Liver (tissue), 9 donors: Measurements from ENCODE around the gene EXOC2. TPM values are rescaled to one million over a fixed set of nuclear protein-coding genes. Genes with fewer than 3 reads are reported as not detected.
A peak's percentile ranks its signal among the peaks of the same experiment; 100 is the strongest.

Experiments
- DNase-seq: peaks from one replicate; pipeline ENCODE4 v3.0.0-alpha.2; 2017; ENCODE audit warnings: low spot score
- H3K27ac ChIP-seq, 2 donors: one replicate each; pipeline ENCODE4 v1.7.0; 2013; ENCODE audit warnings: inconsistent platforms in 2 of 2, low read length in 2 of 2, control low read depth in 1 of 2, low read depth in 1 of 2, mild to moderate bottlenecking in 1 of 2
- H3K27me3 ChIP-seq, 4 donors: one replicate each; pipeline versions ENCODE4 v1.6.1 to v1.7.0; 2013; ENCODE audit warnings: low read length in 3 of 4, inconsistent platforms in 1 of 4, mild to moderate bottlenecking in 1 of 4, moderate library complexity in 1 of 4; ENCODE audit not compliant: control insufficient read depth in 4 of 4, insufficient read depth in 4 of 4
- H3K36me3 ChIP-seq, 4 donors: one replicate each; pipeline versions ENCODE4 v1.6.1 to v1.7.0; 2013; ENCODE audit warnings: low read length in 3 of 4, mild to moderate bottlenecking in 3 of 4, low read depth in 1 of 4, moderate library complexity in 1 of 4; ENCODE audit not compliant: control insufficient read depth in 4 of 4, insufficient read depth in 3 of 4
- H3K4me1 ChIP-seq, 4 donors: one replicate each; pipeline versions ENCODE4 v1.6.1 to v1.7.0; 2013; ENCODE audit warnings: low read length in 3 of 4, mild to moderate bottlenecking in 3 of 4, moderate library complexity in 1 of 4; ENCODE audit not compliant: control insufficient read depth in 4 of 4, insufficient read depth in 4 of 4
- H3K4me3 ChIP-seq, 3 donors: one replicate each; pipeline versions ENCODE4 v1.6.1 to v1.7.0; 2013; ENCODE audit warnings: low read length in 3 of 3, control low read depth in 1 of 3, low read depth in 1 of 3, mild to moderate bottlenecking in 1 of 3
- H3K9ac ChIP-seq, 2 donors: one replicate each; pipeline ENCODE4 v1.7.0; 2013; ENCODE audit warnings: low read length in 2 of 2, mild to moderate bottlenecking in 2 of 2, moderate library complexity in 2 of 2, control low read depth in 1 of 2, low read depth in 1 of 2
- H3K9me3 ChIP-seq, 4 donors: one replicate each; pipeline versions ENCODE4 v1.6.1 to v1.7.0; 2013; ENCODE audit warnings: low read length in 3 of 4; ENCODE audit not compliant: control insufficient read depth in 4 of 4
- ATF3 ChIP-seq: IDR thresholded peaks from 2 replicates; pipeline ENCODE4 v1.6.1; 2016; ENCODE audit warnings: antibody characterized with exemption
- CTCF ChIP-seq: fragments of 150-350 bp; IDR thresholded peaks from 2 replicates; pipeline ENCODE4 v1.5.1; 2017; ENCODE audit warnings: improper control_type of control experiment, low read depth, low read length; ENCODE audit not compliant: missing input control
- EGR1 ChIP-seq, 2 donors: IDR thresholded peaks; 2 replicates each; pipeline ENCODE4 v1.6.1; 2016 to 2018; ENCODE audit warnings: antibody characterized with exemption in 2 of 2, low read depth in 2 of 2
- FOXA1 ChIP-seq: IDR thresholded peaks from 2 replicates; pipeline ENCODE4 v1.6.1; 2016; ENCODE audit warnings: antibody characterized with exemption
- FOXA2 ChIP-seq: IDR thresholded peaks from 2 replicates; pipeline ENCODE4 v1.6.1; 2016; ENCODE audit warnings: antibody characterized with exemption
- GABPA ChIP-seq, 2 donors: IDR thresholded peaks in 1 of 2; conservative IDR thresholded peaks in 1 of 2; 2 replicates each; pipeline ENCODE4 v1.6.1; 2016; ENCODE audit warnings: antibody characterized with exemption in 2 of 2, mild to moderate bottlenecking in 1 of 2, moderate library complexity in 1 of 2
- HNF4A ChIP-seq, 2 donors: conservative IDR thresholded peaks; 2 replicates each; pipeline ENCODE4 v1.6.1; 2016; ENCODE audit warnings: antibody characterized with exemption in 2 of 2, mild to moderate bottlenecking in 2 of 2
- HNF4G ChIP-seq: IDR thresholded peaks from 2 replicates; pipeline ENCODE4 v1.6.1; 2016; ENCODE audit warnings: antibody characterized with exemption
- JUND ChIP-seq, 2 donors: IDR thresholded peaks; 2 replicates each; pipeline ENCODE4 v1.6.1; 2016; ENCODE audit warnings: antibody characterized with exemption in 2 of 2
- MAX ChIP-seq: IDR thresholded peaks from 2 replicates; pipeline ENCODE4 v1.6.1; 2016; ENCODE audit warnings: antibody characterized with exemption
- NR2F2 ChIP-seq: IDR thresholded peaks from 2 replicates; pipeline ENCODE4 v1.6.1; 2016; ENCODE audit warnings: antibody characterized with exemption
- RAD21 ChIP-seq, 2 donors: IDR thresholded peaks; 2 replicates each; pipeline ENCODE4 v1.6.1; 2016; ENCODE audit warnings: antibody characterized with exemption in 2 of 2, mild to moderate bottlenecking in 2 of 2
- RXRA ChIP-seq, 2 donors: IDR thresholded peaks; 2 replicates each; pipeline ENCODE4 v1.6.1; 2017 to 2018; ENCODE audit warnings: antibody characterized with exemption in 2 of 2, mild to moderate bottlenecking in 1 of 2
- TAF1 ChIP-seq: conservative IDR thresholded peaks from 2 replicates; pipeline ENCODE4 v1.6.1; 2016; ENCODE audit warnings: antibody characterized with exemption, mild to moderate bottlenecking
- YY1 ChIP-seq: IDR thresholded peaks from 2 replicates; pipeline ENCODE4 v1.6.1; 2016; ENCODE audit warnings: antibody characterized with exemption, mild to moderate bottlenecking
- ZBTB33 ChIP-seq: IDR thresholded peaks from 2 replicates; pipeline ENCODE4 v1.6.1; 2016; ENCODE audit warnings: antibody characterized with exemption
- WGBS: extraction: QIAGEN DNeasy Blood & Tissue Kit; methylation state at CpG from one replicate; pipeline ENCODE4 v1.1.7; 2013; 5-methylcytosine and 5-hydroxymethylcytosine counted together
- polyA plus RNA-seq, 2 donors: library from polyadenylated mRNA; stranded (reverse) in 1 of 2; unstranded in 1 of 2; fragments of 200-250 nt in 1 of 2; fragments of >200 nt in 1 of 2; fragmentation: Nextera tagmentation in 1 of 2; extraction: Ambion mirVana in 1 of 2; gene quantifications; one replicate each; pipeline versions ENCODE4 v1.2.1 to v1.2.3, GENCODE V29; 2013 to 2015
- total RNA-seq, 2 donors: library from RNA; depleted of rRNA; stranded (reverse); fragments of >200 nt; gene quantifications; one replicate each; pipeline ENCODE4 v1.2.3, GENCODE V29; 2014
- donor health status: healthy.
- donor health status: healthy.
- donor health status: healthy.
- donor health status: healthy.
- donor health status: healthy.

Gene EXOC2
- total and polyA plus RNA-seq, 4 donors: 6.7 to 15.3 (median 9.2) TPM

GRCh38 chr6:604579-604978 is 88.4 kb downstream of the EXOC2 start:
- peaks cover 0 to 6% (median 3%) of the 10 kb centered on the region in 4 donors for H3K36me3 ChIP-seq

GRCh38 chr6:603265-603664 is 89.7 kb downstream of the EXOC2 start:
- WGBS: 89% methylated on average over 6 of the region's 6 CpGs
- no peaks in the 10 kb centered on the region for H3K27me3 ChIP-seq

More at GRCh38 chr6:604579-604978, 88.4 kb downstream of the EXOC2 start:
- TF ChIP-seq FOXA2 (no peak), HNF4A (conservative IDR thresholded peaks at IDR 0.05) (no peak), ATF3 (no peak), EGR1 (IDR thresholded peaks at IDR 0.05; ENCODE audit: low read depth in 2 of 2) (no peak), RAD21 (IDR thresholded peaks at IDR 0.05) (no peak), TAF1 (no peak), FOXA1 (no peak), MAX (no peak), ZBTB33 (no peak), GABPA (IDR thresholded peaks at IDR 0.05 in 1 of 2, conservative IDR thresholded peaks at IDR 0.05 in 1 of 2) (no peak)
- Histone ChIP-seq H3K4me1 (no peaks in the 10 kb centered on the region), H3K27ac (no peak overlapping the region), H3K9me3 (no peaks in the 10 kb centered on the region), H3K9ac (no peak overlapping the region), H3K27me3 (no peaks in the 10 kb centered on the region), H3K4me3 (no peak overlapping the region)
- WGBS: 97% methylated on average over 15 of the region's 15 CpGs
- peak; percentile 62 for DNase-seq

GRCh38 chr6:599576-600448 is 93.1 kb downstream of the EXOC2 start:
- DNase-seq: no peak
- no peak overlapping the region for H3K27ac ChIP-seq
- peaks cover 0 to 10% (median 4%) of the 10 kb centered on the region in 4 donors for H3K36me3 ChIP-seq
- H3K9me3 ChIP-seq: no peaks in the 10 kb centered on the region
- no peaks in the 10 kb centered on the region for H3K4me1 ChIP-seq
- WGBS: 95% methylated on average over 7 of the region's 7 CpGs
- no peak overlapping the region for H3K9ac ChIP-seq
- H3K27me3 ChIP-seq: no peaks in the 10 kb centered on the region
- no peak overlapping the region for H3K4me3 ChIP-seq
- TF ChIP-seq MAX (no peak), RXRA (IDR thresholded peaks at IDR 0.05) (no peak), FOXA1 (no peak), HNF4A (conservative IDR thresholded peaks at IDR 0.05) (no peak), FOXA2 (no peak), JUND (IDR thresholded peaks at IDR 0.05) (no peak), ATF3 (no peak), NR2F2 (no peak), ZBTB33 (no peak), HNF4G (no peak), CTCF (no peak), RAD21 (IDR thresholded peaks at IDR 0.05) (no peak)

More at GRCh38 chr6:603265-603664, 89.7 kb downstream of the EXOC2 start:
- no peak for DNase-seq
- Histone ChIP-seq H3K4me1 (no peaks in the 10 kb centered on the region), H3K9ac (no peak overlapping the region), H3K4me3 (no peak overlapping the region), H3K9me3 (no peaks in the 10 kb centered on the region), H3K27ac (no peak overlapping the region), H3K36me3 (peaks cover 0 to 6% (median 3%) of the 10 kb centered on the region in 4 donors)
- TF ChIP-seq HNF4A (conservative IDR thresholded peaks at IDR 0.05): no peak
- TF ChIP-seq FOXA1: no peak
- no peak for TF ChIP-seq HNF4G
- no peak for TF ChIP-seq YY1
- TF ChIP-seq GABPA (IDR thresholded peaks at IDR 0.05 in 1 of 2, conservative IDR thresholded peaks at IDR 0.05 in 1 of 2): no peak
- TF ChIP-seq FOXA2: no peak
- no peak for TF ChIP-seq JUND (IDR thresholded peaks at IDR 0.05)
